Neural progenitor cell (in vitro differentiated cells): ENCODE results near the gene SV2B. TPM values are rescaled to one million over a fixed set of nuclear protein-coding genes. Genes with fewer than 3 reads are reported as not detected.

Experiments
- DNase-seq: peaks from one replicate; pipeline ENCODE4 v3.0.0-alpha.2; 2016; ENCODE audit warnings: low spot score
- H2AFZ ChIP-seq: fragments of 200-600 bp; sonication (generic); replicated peaks from 2 replicates; pipeline ENCODE4 v1.6.1; 2016; ENCODE audit warnings: antibody characterized with exemption
- H3F3A ChIP-seq: fragments of 200-600 bp; sonication (generic); 2 replicates; pipeline ENCODE4 v1.6.1; 2016; ENCODE audit warnings: antibody characterized with exemption, low read depth
- H3K27ac ChIP-seq: fragments of 200-600 bp; sonication (generic); 2 replicates; pipeline ENCODE4 v1.5.1; 2016; ENCODE audit warnings: mild to moderate bottlenecking
- H3K27me3 ChIP-seq: fragments of 200-600 bp; sonication (generic); 2 replicates; pipeline ENCODE4 v1.6.1; 2016; ENCODE audit warnings: mild to moderate bottlenecking, moderate library complexity
- H3K36me3 ChIP-seq: fragments of 200-600 bp; sonication (generic); 2 replicates; pipeline ENCODE4 v1.5.1; 2016
- H3K4me1 ChIP-seq: fragments of 200-600 bp; sonication (generic); 2 replicates; pipeline ENCODE4 v1.6.1; 2016; ENCODE audit warnings: mixed run types
- H3K4me2 ChIP-seq: fragments of 200-600 bp; sonication (generic); 2 replicates; pipeline ENCODE4 v1.6.1; 2016
- H3K4me3 ChIP-seq: fragments of 200-600 bp; sonication (generic); 2 replicates; pipeline ENCODE4 v1.5.1; 2016
- H3K79me2 ChIP-seq: fragments of 200-600 bp; sonication (generic); 2 replicates; pipeline ENCODE4 v1.6.1; 2016; ENCODE audit warnings: low read depth
- H3K9ac ChIP-seq: fragments of 200-600 bp; sonication (generic); 2 replicates; pipeline ENCODE4 v1.6.1; 2016
- H3K9me3 ChIP-seq: fragments of 200-600 bp; sonication (generic); 2 replicates; pipeline ENCODE4 v1.5.1; 2016; ENCODE audit warnings: low read depth
- H4K20me1 ChIP-seq: fragments of 200-600 bp; sonication (generic); 2 replicates; pipeline ENCODE4 v1.6.1; 2016; ENCODE audit warnings: low read depth
- H3K27ac Mint-ChIP-seq: 3 replicates; pipeline ENCODE4 v1.8.0; 2021; ENCODE audit warnings: mixed read lengths
- H3K27me3 Mint-ChIP-seq: 2 replicates; pipeline ENCODE4 v1.8.0; 2022; ENCODE audit warnings: low read depth, mild to moderate bottlenecking, inconsistent platforms, moderate library complexity, mixed read lengths; ENCODE audit not compliant: insufficient read depth
- H3K36me3 Mint-ChIP-seq: 3 replicates; pipeline ENCODE4 v1.8.0; 2021; ENCODE audit warnings: mixed read lengths
- H3K4me1 Mint-ChIP-seq: 3 replicates; pipeline ENCODE4 v1.8.0; 2021; ENCODE audit warnings: mixed read lengths
- H3K4me3 Mint-ChIP-seq: 3 replicates; pipeline ENCODE4 v1.8.0; 2021; ENCODE audit warnings: mild to moderate bottlenecking, moderate library complexity, mixed read lengths
- H3K9me3 Mint-ChIP-seq: 3 replicates; pipeline ENCODE4 v1.8.0; 2020; ENCODE audit warnings: mixed read lengths
- EZH2 ChIP-seq: fragments of 200-600 bp; sonication (generic); IDR thresholded peaks from 2 replicates; pipeline ENCODE4 v1.6.1; 2017; ENCODE audit warnings: antibody characterized with exemption, mild to moderate bottlenecking, moderate library complexity
- EZH2phosphoT487 ChIP-seq: fragments of 200-600 bp; sonication (generic); IDR thresholded peaks from 2 replicates; pipeline ENCODE4 v1.6.1; 2017; ENCODE audit warnings: antibody characterized with exemption
- total RNA-seq: library from RNA; depleted of rRNA; stranded (reverse); fragments of >200 nt; gene quantifications from 2 replicates; pipeline ENCODE4 v1.2.3, GENCODE V29; 2015; ENCODE audit warnings: low replicate concordance
- TF ChIP-seq, protein P1 (sequence below): fragments of 200-600 bp; sonication (generic); IDR thresholded peaks from 2 replicates; pipeline ENCODE4 v1.5.1; 2017; ENCODE audit warnings: antibody characterized with exemption, mild to moderate bottlenecking

Gene SV2B
- total RNA-seq, 1 donor from 2014 or later: 0.02 TPM

DNA sequence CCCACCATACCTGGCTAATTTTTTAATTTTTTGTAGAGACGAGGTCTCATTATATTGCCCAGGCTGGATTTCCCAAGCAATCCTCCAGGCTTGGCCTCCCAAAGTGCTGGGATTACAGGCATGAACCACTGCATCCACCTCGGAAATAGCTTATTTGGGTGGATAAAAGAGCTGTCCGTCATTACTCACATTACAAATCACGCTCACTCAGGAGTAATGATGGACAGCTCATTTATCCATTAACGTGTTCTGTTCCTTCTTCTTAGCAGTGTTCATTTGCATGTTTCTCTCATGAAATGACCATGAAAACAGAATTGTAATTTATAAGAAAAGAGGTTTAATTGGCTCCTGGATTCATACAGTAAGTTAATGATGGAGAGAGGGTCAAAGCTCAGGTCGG lies 9.8 kb downstream of the SV2B start:
- Histone ChIP-seq H3K36me3 (no peaks in the 10 kb centered on the region), H3K4me2 (no peak overlapping the region), H3K4me3 (no peak overlapping the region), H2AFZ (no peak overlapping the region), H3K9ac (no peak overlapping the region), H4K20me1 (no peaks in the 10 kb centered on the region), H3K4me1 (peaks cover 7% of the 10 kb centered on the region), H3F3A (peaks cover under 1% of the 10 kb centered on the region), H3K27me3 (peaks cover 22% of the 10 kb centered on the region), H3K9me3 (no peaks in the 10 kb centered on the region), H3K79me2 (no peaks in the 10 kb centered on the region), H3K27ac (no peak overlapping the region)
- DNase-seq: no peak
- Mint-ChIP-seq H3K4me3 (no peak overlapping the region), H3K27me3 (peaks cover 13% of the 10 kb centered on the region), H3K27ac (no peak overlapping the region), H3K9me3 (peaks cover 2% of the 10 kb centered on the region), H3K36me3 (no peaks in the 10 kb centered on the region), H3K4me1 (peaks cover 6% of the 10 kb centered on the region)
- no peak for TF ChIP-seq EZH2
- TF ChIP-seq EZH2phosphoT487: no peak
- TF ChIP-seq, protein P1, sequence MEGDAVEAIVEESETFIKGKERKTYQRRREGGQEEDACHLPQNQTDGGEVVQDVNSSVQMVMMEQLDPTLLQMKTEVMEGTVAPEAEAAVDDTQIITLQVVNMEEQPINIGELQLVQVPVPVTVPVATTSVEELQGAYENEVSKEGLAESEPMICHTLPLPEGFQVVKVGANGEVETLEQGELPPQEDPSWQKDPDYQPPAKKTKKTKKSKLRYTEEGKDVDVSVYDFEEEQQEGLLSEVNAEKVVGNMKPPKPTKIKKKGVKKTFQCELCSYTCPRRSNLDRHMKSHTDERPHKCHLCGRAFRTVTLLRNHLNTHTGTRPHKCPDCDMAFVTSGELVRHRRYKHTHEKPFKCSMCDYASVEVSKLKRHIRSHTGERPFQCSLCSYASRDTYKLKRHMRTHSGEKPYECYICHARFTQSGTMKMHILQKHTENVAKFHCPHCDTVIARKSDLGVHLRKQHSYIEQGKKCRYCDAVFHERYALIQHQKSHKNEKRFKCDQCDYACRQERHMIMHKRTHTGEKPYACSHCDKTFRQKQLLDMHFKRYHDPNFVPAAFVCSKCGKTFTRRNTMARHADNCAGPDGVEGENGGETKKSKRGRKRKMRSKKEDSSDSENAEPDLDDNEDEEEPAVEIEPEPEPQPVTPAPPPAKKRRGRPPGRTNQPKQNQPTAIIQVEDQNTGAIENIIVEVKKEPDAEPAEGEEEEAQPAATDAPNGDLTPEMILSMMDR: no peak

DNA sequence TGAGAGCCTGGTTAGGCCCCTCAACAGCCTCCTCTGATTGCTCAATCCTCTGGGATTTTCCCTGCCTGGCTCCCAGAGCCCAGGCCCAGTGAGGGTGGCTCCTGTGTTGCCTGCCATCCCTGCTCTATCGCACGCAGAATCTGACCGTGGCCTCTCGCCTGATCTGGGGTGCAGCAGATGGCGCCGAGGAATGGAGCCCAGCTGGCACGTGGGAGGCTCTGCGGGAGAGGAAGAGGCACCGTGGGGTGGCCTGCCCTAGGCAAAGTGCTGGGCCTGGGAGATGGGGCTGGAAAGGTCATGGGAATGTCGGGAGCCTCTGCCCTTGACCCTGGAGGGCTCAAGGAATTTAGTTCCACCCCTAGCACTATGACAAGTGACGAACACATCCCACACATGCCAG lies 10.3 kb downstream of the SV2B start:
- no peak for DNase-seq
- TF ChIP-seq EZH2: no peak
- TF ChIP-seq, protein P1: no peak
- no peak for TF ChIP-seq EZH2phosphoT487

DNA sequence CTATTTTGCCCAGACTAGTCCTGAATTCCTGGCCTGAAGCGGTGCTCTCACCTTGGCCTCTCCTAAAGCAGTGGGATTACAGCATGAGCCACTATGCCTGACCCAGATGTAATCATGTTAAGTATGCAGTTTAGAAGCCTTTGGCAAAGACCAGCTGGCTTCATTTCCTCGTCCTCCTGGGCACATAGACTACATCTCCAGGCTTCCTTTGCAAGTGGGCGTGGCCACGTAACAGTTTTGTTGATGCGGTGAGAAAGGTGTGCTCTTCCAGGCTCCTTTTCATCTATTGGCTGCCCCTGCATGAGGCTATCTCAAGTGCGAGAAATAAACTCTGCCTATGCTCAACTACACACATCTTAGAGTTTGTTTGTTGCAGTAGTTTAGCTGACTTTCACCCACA lies 13.0 kb downstream of the SV2B start:
- H3K9me3 ChIP-seq: no peaks in the 10 kb centered on the region
- no peak overlapping the region for H3K27ac ChIP-seq
- TF ChIP-seq, protein P1: no peak
- TF ChIP-seq EZH2 (no peak), EZH2phosphoT487 (no peak)
- H3F3A ChIP-seq: peaks cover 3% of the 10 kb centered on the region
- peaks cover 5% of the 10 kb centered on the region for H3K27me3 ChIP-seq
- no peak overlapping the region for H2AFZ ChIP-seq
- H3K4me1 Mint-ChIP-seq: peaks cover 7% of the 10 kb centered on the region
- no peak overlapping the region for H3K27ac Mint-ChIP-seq
- no peak overlapping the region for H3K4me3 Mint-ChIP-seq
- H3K27me3 Mint-ChIP-seq: peaks cover 12% of the 10 kb centered on the region
- no peak for DNase-seq
- H3K4me1 ChIP-seq: peaks cover 9% of the 10 kb centered on the region
- H3K36me3 ChIP-seq: no peaks in the 10 kb centered on the region
- H4K20me1 ChIP-seq: no peaks in the 10 kb centered on the region
- H3K79me2 ChIP-seq: no peaks in the 10 kb centered on the region
- no peak overlapping the region for H3K9ac ChIP-seq
- no peaks in the 10 kb centered on the region for H3K36me3 Mint-ChIP-seq
- H3K4me2 ChIP-seq: no peak overlapping the region
- no peaks in the 10 kb centered on the region for H3K9me3 Mint-ChIP-seq
- no peak overlapping the region for H3K4me3 ChIP-seq

More for the DNA sequence above, 10.3 kb downstream of the SV2B start:
- Histone ChIP-seq H3K9me3 (no peaks in the 10 kb centered on the region), H3K27ac (no peak overlapping the region), H3K4me3 (no peak overlapping the region), H3K36me3 (no peaks in the 10 kb centered on the region), H2AFZ (no peak overlapping the region), H3K27me3 (peaks cover 19% of the 10 kb centered on the region), H3K4me2 (no peak overlapping the region), H4K20me1 (no peaks in the 10 kb centered on the region), H3F3A (peaks cover 3% of the 10 kb centered on the region), H3K4me1 (peaks cover 7% of the 10 kb centered on the region), H3K79me2 (no peaks in the 10 kb centered on the region), H3K9ac (no peak overlapping the region)
- H3K27me3 Mint-ChIP-seq: peaks cover 13% of the 10 kb centered on the region
- H3K27ac Mint-ChIP-seq: no peak overlapping the region
- H3K9me3 Mint-ChIP-seq: peaks cover 2% of the 10 kb centered on the region
- peaks cover 7% of the 10 kb centered on the region for H3K4me1 Mint-ChIP-seq
- no peaks in the 10 kb centered on the region for H3K36me3 Mint-ChIP-seq
- H3K4me3 Mint-ChIP-seq: no peak overlapping the region
